Renal pelvis (tissue), 4 donors: Measurements from ENCODE around the gene FOXA2. TPM values are rescaled to one million over a fixed set of nuclear protein-coding genes. Genes with fewer than 3 reads are reported as not detected.

Source experiments
- DNase-seq: peaks from one replicate; pipeline ENCODE4 v3.0.0-alpha.2; 2013
- polyA plus RNA-seq, 3 donors: library from polyadenylated mRNA; unstranded; fragments of 120-200 nt; gene quantifications; one replicate each; pipeline ENCODE4 v1.2.1, GENCODE V29; 2013; ENCODE audit not compliant: insufficient read length in 3 of 3

The FOXA2 gene
- polyA plus RNA-seq, 3 donors, result 0.03 to 0.09 TPM; not detected in 1

- DNase-seq, result no peak
These were observed 43.5 kb downstream of the FOXA2 start for GRCh38 chr20:22540832-22541231.

- DNase-seq, result no peak
These were observed 47.2 kb downstream of the FOXA2 start for GRCh38 chr20:22536956-22537756.

DNA sequence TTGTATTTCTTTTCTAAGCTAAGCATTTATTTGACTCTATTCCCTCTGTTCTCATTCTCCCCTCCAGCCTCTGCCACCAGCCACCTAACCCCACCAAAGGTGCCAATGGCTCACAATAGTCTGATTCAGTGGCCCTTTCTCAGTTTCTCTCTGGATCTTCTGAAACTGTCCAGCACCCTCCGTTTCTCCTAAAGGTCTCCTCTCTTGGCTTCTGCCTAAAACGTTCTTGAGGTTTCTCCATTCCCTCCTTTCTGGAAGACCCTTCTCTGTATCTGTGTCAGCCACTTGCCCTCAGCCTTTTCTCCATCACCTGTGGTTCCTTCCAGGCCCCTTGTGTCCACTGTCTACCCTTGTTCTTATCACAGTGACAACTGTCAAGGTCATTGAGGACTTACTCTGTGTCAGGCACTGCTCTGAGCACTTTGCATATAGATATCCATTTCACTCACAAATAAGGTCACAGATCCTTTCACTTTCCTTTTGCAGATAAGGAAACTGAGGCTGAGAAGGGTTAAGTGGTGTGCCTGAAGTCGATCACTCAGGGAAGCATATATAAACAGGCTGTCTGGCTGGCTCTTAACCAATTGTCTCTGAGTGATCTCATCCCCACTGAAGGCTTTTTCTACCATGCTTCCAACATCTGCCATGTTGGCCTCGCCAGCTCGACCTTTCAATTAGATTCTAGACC, 48.1 kb downstream of the FOXA2 start:
- no peak for DNase-seq

DNA sequence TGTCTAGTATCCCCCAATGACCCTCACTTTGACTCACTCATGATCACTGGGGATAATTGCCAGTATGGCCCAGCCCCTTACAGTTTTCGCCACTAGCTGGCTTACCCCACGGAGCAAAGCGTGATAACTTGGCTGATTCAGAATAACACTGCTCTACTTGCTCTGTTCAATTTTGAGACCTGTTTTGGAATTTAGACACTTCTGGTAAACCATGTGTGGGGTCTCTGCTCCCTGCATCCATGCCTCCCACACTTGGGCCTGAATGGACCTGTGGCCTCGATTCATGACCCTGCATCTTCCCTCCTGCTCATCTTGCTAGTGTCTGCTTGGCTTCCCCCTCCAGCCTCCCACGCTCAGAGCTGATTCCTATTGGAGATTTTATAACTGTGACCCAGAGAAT, 48.9 kb downstream of the FOXA2 start:
- no peak for DNase-seq

DNA sequence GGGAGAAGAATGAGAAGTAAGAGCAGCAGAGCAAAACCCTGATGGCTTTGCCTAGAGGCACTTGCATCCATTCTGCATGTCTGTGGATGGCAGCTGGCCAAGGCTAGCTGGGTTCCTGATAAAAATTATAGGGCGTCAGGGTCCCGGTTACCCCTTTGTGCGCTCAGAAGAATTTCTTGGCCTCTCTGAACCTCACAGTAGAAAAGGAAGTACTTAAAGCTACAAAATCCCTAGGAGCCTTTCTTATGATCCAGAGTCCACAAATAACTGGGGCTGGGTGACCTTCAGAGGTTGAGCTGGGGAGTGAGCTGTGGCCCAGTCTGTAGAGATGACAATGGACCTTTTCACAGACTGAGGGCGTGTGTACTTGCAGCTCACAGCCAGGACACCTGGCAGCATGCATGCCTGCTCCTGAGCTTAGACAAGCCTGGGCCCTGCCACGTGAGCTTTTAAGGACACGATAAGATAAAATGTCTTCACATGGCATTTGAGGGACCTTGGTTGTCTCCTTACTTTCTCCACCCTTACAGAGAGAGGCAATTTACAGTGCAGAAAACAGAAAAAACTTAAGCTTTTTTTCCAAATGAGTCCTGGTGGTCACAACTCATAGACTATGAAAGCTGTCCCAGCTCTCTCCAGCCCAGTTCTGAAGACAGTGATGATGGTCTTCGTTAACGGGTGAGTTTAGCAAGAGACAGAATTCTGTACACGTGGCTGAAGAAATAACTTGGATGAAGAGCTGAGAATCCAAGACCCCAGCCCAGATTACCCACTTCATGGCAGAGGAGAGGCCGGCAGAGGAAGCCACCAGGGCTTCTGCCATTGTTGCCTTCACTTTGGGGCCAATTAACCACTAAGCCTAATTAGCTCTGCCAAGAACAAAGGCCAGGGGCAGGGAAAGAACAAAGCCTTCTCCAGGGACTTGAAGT, 50.3 kb downstream of the FOXA2 start:
- DNase-seq, result no peak

DNA sequence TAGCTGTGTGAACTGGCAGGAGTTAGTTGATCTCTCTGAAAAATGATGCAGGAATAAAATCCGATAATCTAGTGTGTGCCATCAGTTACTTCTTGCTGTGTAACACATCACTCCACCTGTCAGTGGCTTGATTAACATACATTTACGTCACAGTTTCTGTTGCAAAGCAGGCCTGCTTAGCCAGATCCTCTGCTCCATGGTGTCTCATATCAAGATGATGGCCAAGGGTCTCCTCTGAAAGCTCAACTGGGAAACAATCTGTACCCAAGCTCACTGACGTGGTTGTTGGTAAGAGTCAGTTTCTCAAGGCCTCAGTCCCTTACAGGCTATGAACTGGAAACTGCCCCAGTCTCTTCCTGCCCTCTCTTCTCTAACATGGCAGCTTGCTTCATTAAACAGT, 51.8 kb downstream of the FOXA2 start:
- DNase-seq, result no peak

DNA sequence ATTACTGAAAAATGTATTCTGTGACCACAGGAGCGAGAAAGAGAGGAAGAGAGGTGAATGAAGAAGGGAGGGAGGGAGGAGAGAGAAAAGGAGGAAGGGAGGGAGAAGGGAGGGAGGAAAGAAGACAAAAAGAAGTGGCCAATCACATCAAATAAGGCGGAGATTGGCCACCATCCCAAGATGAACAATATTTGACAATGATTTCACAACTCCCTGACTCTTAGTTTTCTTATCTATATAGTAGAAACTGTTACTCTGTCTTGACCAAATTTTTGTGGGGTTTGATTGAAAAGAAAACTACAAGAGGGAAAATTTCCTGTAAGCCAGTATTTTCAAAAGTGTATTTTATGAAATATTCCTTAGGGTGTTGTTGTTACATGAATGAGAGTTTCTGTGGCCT, 52.6 kb downstream of the FOXA2 start:
- no peak for DNase-seq

DNA sequence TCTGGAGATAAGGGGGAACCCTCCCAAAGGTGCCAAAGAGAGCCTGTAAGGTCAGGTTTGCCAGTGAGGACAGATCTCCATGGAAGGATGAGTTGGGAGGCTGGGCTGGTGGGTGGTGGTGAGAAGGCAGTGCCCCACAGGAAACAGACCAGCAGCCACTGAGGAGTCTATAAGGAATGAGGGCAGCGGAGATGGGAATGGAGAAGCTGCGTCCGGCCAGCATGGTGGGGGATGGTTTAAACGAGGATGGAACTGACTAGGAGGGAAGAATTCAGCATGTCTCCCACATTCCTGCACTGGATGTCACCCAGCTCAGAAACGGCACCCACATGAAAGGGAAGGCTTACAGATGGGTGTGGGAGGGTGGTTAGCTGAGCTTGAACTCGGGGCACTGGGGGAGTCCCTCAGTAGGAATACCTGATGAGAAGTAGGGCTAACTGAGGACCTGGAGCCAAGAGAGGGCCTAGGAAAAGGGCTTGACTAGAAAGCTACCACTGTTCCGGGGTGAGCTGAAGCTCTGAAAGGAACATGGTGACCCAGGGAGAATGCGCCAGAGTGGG, 53.2 kb downstream of the FOXA2 start:
- no peak for DNase-seq
